GM12878 (cell line): Measurements from ENCODE around the gene LEMD2. TPM values are rescaled to one million over a fixed set of nuclear protein-coding genes. Genes with fewer than 3 reads are reported as not detected.

Source experiments
- ATAC-seq: fragments of 200-7000 bp; cut with Tn5 transposase; 3 replicates; pipeline ENCODE4 v1.9.1; 2020; ENCODE audit warnings: mild to moderate bottlenecking, moderate library complexity
- BruUV-seq: library from RNA; stranded (reverse); fragments of 400-500 nt; replicated peaks from 2 replicates; lab custom pipeline; 2021; lab: Mats Ljungman, UMichigan
- CTCF ChIA-PET: fragments of 300-600 bp; sonication (Branson Sonifier 250); formaldehyde crosslinking; extraction: SDS; loops from one replicate; lab custom pipeline; 2021; ENCODE audit warnings: inconsistent platforms; lab: Yijun Ruan, JAX
- POLR2A ChIA-PET: fragments of 350-600 bp; formaldehyde crosslinking; extraction: SDS; loops from one replicate; lab custom pipeline; 2021; ENCODE audit warnings: inconsistent platforms; lab: Charles Lee
- RAD21 ChIA-PET: fragments of 300-600 bp; sonication (Branson Sonifier 250); formaldehyde crosslinking; loops from one replicate; lab custom pipeline; 2023; ENCODE audit warnings: antibody characterized with exemption; ENCODE audit not compliant: unreplicated experiment; lab: Charles Lee
- SMC1A ChIA-PET: fragments of 300-600 bp; sonication (Branson Sonifier 250); formaldehyde crosslinking; loops from one replicate; lab custom pipeline; 2023; ENCODE audit not compliant: unreplicated experiment, uncharacterized antibody; lab: Charles Lee
- DNase-seq: peaks from one replicate; pipeline ENCODE4 v3.0.0-alpha.2; 2011; ENCODE audit warnings: low read depth, low spot score
- FAIRE-seq: peaks from 3 replicates; lab custom pipeline; 2011; peaks lifted over from hg19 to GRCh38; lab: Jason Lieb, UNC
- H2AFZ ChIP-seq: 2 replicates; pipeline ENCODE4 v1.6.0; 2011; ENCODE audit warnings: low read depth, low read length, control low read depth; ENCODE audit not compliant: control insufficient read depth
- H3K27ac ChIP-seq: 2 replicates; pipeline ENCODE4 v1.5.1; 2011; ENCODE audit warnings: control low read depth; ENCODE audit not compliant: control insufficient read depth, insufficient read depth
- H3K27me3 ChIP-seq, 2 experiments: replicated peaks in 1 of 2; 2 replicates each; pipeline versions ENCODE4 v1.6.0 to v1.6.1; 2011; ENCODE audit warnings: low read length in 1 of 2; ENCODE audit not compliant: control insufficient read depth in 2 of 2, insufficient read depth in 2 of 2
- H3K36me3 ChIP-seq, 2 experiments: 2 replicates each; pipeline ENCODE4 v1.5.1; 2011; ENCODE audit warnings: low read length in 1 of 2; ENCODE audit not compliant: control insufficient read depth in 2 of 2, insufficient read depth in 2 of 2
- H3K4me1 ChIP-seq: 2 replicates; pipeline ENCODE4 v1.6.1; 2011; ENCODE audit warnings: mild to moderate bottlenecking, low read length, moderate library complexity, mixed read lengths; ENCODE audit not compliant: control insufficient read depth, insufficient read depth
- H3K4me2 ChIP-seq: 2 replicates; pipeline ENCODE4 v1.6.0; 2011; ENCODE audit warnings: control low read depth; ENCODE audit not compliant: control insufficient read depth, insufficient read depth
- H3K4me3 ChIP-seq: fragments of 200-600 bp; sonication (generic); 2 replicates; pipeline ENCODE4 v1.5.1; 2016
- H3K79me2 ChIP-seq: 2 replicates; pipeline ENCODE4 v1.6.0; 2011; ENCODE audit warnings: low read length; ENCODE audit not compliant: control insufficient read depth, insufficient read depth
- H3K9ac ChIP-seq: 2 replicates; pipeline ENCODE4 v1.8.0; 2011; ENCODE audit warnings: low read length, control low read depth, mixed read lengths; ENCODE audit not compliant: control insufficient read depth, insufficient read depth
- H3K9me3 ChIP-seq: replicated peaks from 3 replicates; pipeline ENCODE4 v1.5.1; 2011; ENCODE audit warnings: mild to moderate bottlenecking, low read length; ENCODE audit not compliant: control insufficient read depth, insufficient read depth
- H4K20me1 ChIP-seq: 2 replicates; pipeline ENCODE4 v1.6.0; 2011; ENCODE audit not compliant: control insufficient read depth, insufficient read depth
- ASH2L ChIP-seq: fragments of 300-600, 200-600 bp; sonication (generic); IDR thresholded peaks from 2 replicates; pipeline ENCODE4 v1.6.1; 2017; ENCODE audit warnings: low read depth, mild to moderate bottlenecking, borderline replicate concordance
- ATF3 ChIP-seq: IDR thresholded peaks from 2 replicates; pipeline ENCODE4 v1.6.1; 2011; ENCODE audit warnings: low read depth, mild to moderate bottlenecking, low read length, moderate library complexity, borderline replicate concordance; ENCODE audit errors: extremely low read depth
- BHLHE40 ChIP-seq, 2 experiments: fragments of 450-650 bp in 1 of 2; IDR thresholded peaks; 2 replicates each; pipeline ENCODE4 v1.6.1; 2011 to 2017; ENCODE audit warnings: low read depth in 2 of 2, borderline replicate concordance in 1 of 2, improper control_type of control experiment in 1 of 2, low read length in 1 of 2, mild to moderate bottlenecking in 1 of 2
- CHD4 ChIP-seq: fragments of 200-600 bp; sonication (generic); IDR thresholded peaks from 2 replicates; pipeline ENCODE4 v1.6.1; 2016; ENCODE audit warnings: mild to moderate bottlenecking
- GABPA ChIP-seq: IDR thresholded peaks from 2 replicates; pipeline ENCODE4 v1.6.1; 2014; ENCODE audit warnings: antibody characterized with exemption, low read depth, mild to moderate bottlenecking, inconsistent platforms
- GATAD2B ChIP-seq: fragments of 450-650 bp; conservative IDR thresholded peaks from 2 replicates; pipeline ENCODE4 v1.6.1; 2017; ENCODE audit warnings: low read depth, mild to moderate bottlenecking, moderate library complexity
- HDGF ChIP-seq: fragments of 450-650 bp; IDR thresholded peaks from 2 replicates; pipeline ENCODE4 v1.6.1; 2016; ENCODE audit warnings: antibody characterized with exemption
- POLR2A ChIP-seq: IDR thresholded peaks from 2 replicates; pipeline ENCODE4 v1.6.1; 2011; ENCODE audit warnings: low read depth, mild to moderate bottlenecking, low read length
- SMARCA5 ChIP-seq: fragments of 450-650 bp; IDR thresholded peaks from 2 replicates; pipeline ENCODE4 v1.6.1; 2017; ENCODE audit warnings: mild to moderate bottlenecking
- STAT1 ChIP-seq: fragments of 450-650 bp; conservative IDR thresholded peaks from 2 replicates; pipeline ENCODE4 v1.6.1; 2014; ENCODE audit warnings: antibody characterized with exemption, mild to moderate bottlenecking
- TBL1XR1 ChIP-seq: IDR thresholded peaks from 2 replicates; pipeline ENCODE4 v1.6.1; 2012; ENCODE audit warnings: low read depth, low read length, improper control_type of control experiment
- ZBED1 ChIP-seq: IDR thresholded peaks from 2 replicates; pipeline ENCODE4 v1.6.1; 2016; ENCODE audit warnings: borderline replicate concordance
- ZNF207 ChIP-seq: fragments of 450-650 bp; IDR thresholded peaks from 2 replicates; pipeline ENCODE4 v1.6.1; 2014; ENCODE audit warnings: antibody characterized with exemption, mild to moderate bottlenecking, borderline replicate concordance
- ZNF687 ChIP-seq: fragments of 450-650 bp; IDR thresholded peaks from 2 replicates; pipeline ENCODE4 v1.6.1; 2017; ENCODE audit warnings: mild to moderate bottlenecking, moderate library complexity
- WGBS: methylation state at CpG from one replicate; pipeline ENCODE4 v1.1.6; 2016; ENCODE audit warnings: low lambda C conversion rate; ENCODE audit not compliant: insufficient replicate concordance, insufficient coverage; ENCODE audit errors: missing lambda C conversion rate; 5-methylcytosine and 5-hydroxymethylcytosine counted together
- in situ Hi-C: fragments of 300-500 bp; cut with MboI; formaldehyde crosslinking; loops from 9 replicates; pipeline ENCODE4 v1.14.3; 2018; ENCODE audit warnings: mixed read lengths
- intact Hi-C: fragments of 100-400 bp; cut with micrococcal nuclease; formaldehyde crosslinking; loops from one replicate; pipeline ENCODE4 v1.14.2; 2022; ENCODE audit not compliant: unreplicated experiment
- polyA plus RNA-seq, 11 experiments: library from polyadenylated mRNA; depleted of rRNA in 4 of 11; unstranded in 6 of 11; stranded (reverse) in 5 of 11; fragments of >200 nt; fragmentation: Nextera tagmentation in 4 of 11; fragmentation: Illumina TruSeq in 1 of 11; extraction: Ambion mirVana in 4 of 11; extraction: Trizol in 1 of 11; gene quantifications; 1 replicate in 1 of 11; 2 replicates in 10 of 11; pipeline versions ENCODE4 v1.2.1 to v1.2.3, GENCODE V29; 2011 to 2016; ENCODE audit warnings: inconsistent platforms in 2 of 11, missing spikeins in 2 of 11, low read depth in 1 of 11
- total RNA-seq, 4 experiments: library from RNA; depleted of rRNA in 3 of 4; stranded (reverse); fragments of >200 nt in 3 of 4; fragmentation: Illumina TruSeq in 1 of 4; extraction: Trizol in 1 of 4; gene quantifications; 2 replicates each; pipeline versions ENCODE4 v1.2.1 to v1.2.3, GENCODE V29; 2013 to 2021

Gene LEMD2
- total and polyA plus RNA-seq, 10 of the 15 experiments (the other 5 are each of a cell fraction or from before 2014, with no cell fraction given), result 0.45 to 47.1 (median 22.8) TPM

GRCh38 chr6:33761581-33761921 is 27.4 kb downstream of the LEMD2 start:
- intact Hi-C loops (no loop called here), in situ Hi-C loops (no loop called here)
- Histone ChIP-seq H3K36me3 (no peaks in the 10 kb centered on the region), H3K27me3 (no peaks in the 10 kb centered on the region; a peak in 1 of 4 replicates), H3K9me3 (no peaks in the 10 kb centered on the region), H3K4me2 (no peak overlapping the region), H3K9ac (no peak overlapping the region), H2AFZ (no peak overlapping the region), H3K4me3 (no peak overlapping the region), H3K79me2 (no peaks in the 10 kb centered on the region), H4K20me1 (no peaks in the 10 kb centered on the region), H3K4me1 (no peaks in the 10 kb centered on the region), H3K27ac (no peak overlapping the region)
- POLR2A ChIA-PET, result interaction anchor here (0.7 kb wide), 1 partner anchor 393 kb away, joined by 3 read pairs; no protein-coding TSS in a partner anchor
- RAD21 ChIA-PET, result interaction anchor here (0.6 to 1.2 kb wide), 2 partner anchors 172 to 176 kb away, joined by 3 read pairs; no protein-coding TSS in a partner anchor
- ATAC-seq, result no peak
- no peak for DNase-seq
- SMC1A ChIA-PET, result interaction anchor here (1.0 kb wide), 1 partner anchor 50 kb away, joined by 3 read pairs; the partner anchor contains the start of gene UQCC2
- no TSS peak for BruUV-seq
- 20% methylated on average over 2 of the region's 2 CpGs for WGBS
- CTCF ChIA-PET, result interaction anchor here (1.1 to 7.1 kb wide), 6 partner anchors 8 to 176 kb away, joined by 4 to 40 read pairs (median 6); partner anchors contain the start of gene UQCC2
- TF ChIP-seq POLR2A (no peak), ZNF207 (no peak), CHD4 (no peak), SMARCA5 (no peak), GATAD2B (no peak), ASH2L (no peak), GABPA (no peak), BHLHE40 (IDR thresholded peaks at IDR 0.05; ENCODE audit: borderline replicate concordance in 1 of 2, low read depth in 2 of 2, low read length in 1 of 2) (no peak), STAT1 (no peak), ZNF687 (no peak), TBL1XR1 (no peak), HDGF (no peak), ATF3 (no peak), ZBED1 (no peak)
- FAIRE-seq, result no peak
